Activated naive CD4-positive, alpha-beta T cell treated with anti-CD3 and anti-CD28 coated beads, Interleukin-2, amount 10 ng/mL, durations not matched to agents 7 days and 5 days (primary cell): Measurements from ENCODE around the gene USP17L19.
"Not testable (repeated sequence)": the region's sequence is repeated elsewhere in the genome, so short reads cannot be mapped to it uniquely, and the experiment has no call there.

Experiments used
- CTCF ChIA-PET: fragments of 350-600 bp; sonication (Branson Sonifier 250); formaldehyde crosslinking; loops from one replicate; lab custom pipeline; 2021; ENCODE audit warnings: antibody characterized with exemption; lab: Charles Lee
- DNase-seq: peaks from one replicate; pipeline ENCODE4 v3.0.0-alpha.2; 2020
- H3K27ac Mint-ChIP-seq: one replicate; pipeline ENCODE4 v1.8.0; 2021; ENCODE audit warnings: mild to moderate bottlenecking, moderate library complexity, mixed read lengths
- H3K27me3 Mint-ChIP-seq: one replicate; pipeline ENCODE4 v1.8.0; 2021; ENCODE audit warnings: mild to moderate bottlenecking, mixed read lengths
- H3K36me3 Mint-ChIP-seq: one replicate; pipeline ENCODE4 v1.8.0; 2021; ENCODE audit warnings: mixed read lengths
- H3K4me1 Mint-ChIP-seq: one replicate; pipeline ENCODE4 v1.8.0; 2021; ENCODE audit warnings: mixed read lengths
- H3K4me3 Mint-ChIP-seq: one replicate; pipeline ENCODE4 v1.8.0; 2021; ENCODE audit warnings: mild to moderate bottlenecking, moderate library complexity, mixed read lengths
- H3K9me3 Mint-ChIP-seq: one replicate; pipeline ENCODE4 v1.8.0; 2021; ENCODE audit warnings: mixed read lengths

USP17L19 gene

DNA sequence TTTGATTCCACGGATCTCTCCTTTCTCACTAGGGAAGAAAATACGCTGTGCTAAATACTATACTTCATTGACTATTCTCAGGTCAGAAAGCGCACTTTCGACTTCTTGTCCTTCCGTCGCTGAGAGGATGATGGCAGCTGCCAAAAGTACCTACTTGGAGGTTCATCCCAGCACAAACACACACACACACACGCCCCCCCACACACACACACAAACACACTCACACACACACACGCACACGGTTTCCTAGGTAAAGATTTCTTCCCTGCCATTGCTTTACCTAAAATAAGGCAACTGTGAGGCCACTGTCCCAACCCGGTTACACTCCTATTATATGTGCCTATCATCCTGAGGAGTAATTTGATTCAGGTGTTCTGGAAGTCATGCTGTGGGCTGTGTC lies 18.5 kb downstream of the USP17L19 start:
- peak; percentile 23 for DNase-seq
- CTCF ChIA-PET, H3K4me1 Mint-ChIP-seq, H3K4me3 Mint-ChIP-seq, H3K9me3 Mint-ChIP-seq, H3K27ac Mint-ChIP-seq, H3K36me3 Mint-ChIP-seq, H3K27me3 Mint-ChIP-seq: not testable (repeated sequence)
